ENCODE data around the gene LRBA. TPM values are rescaled to one million over a fixed set of nuclear protein-coding genes. Genes with fewer than 3 reads are reported as not detected.

LRBA gene
- polyA plus RNA-seq, 6 donors from 2014 or later = 18.0 to 25.7 (median 19.6) TPM

- no peaks in the 10 kb centered on the region for H3K4me1 Mint-ChIP-seq
- DNase-seq (no peak), ATAC-seq (ENCODE audit: low read depth in 2 of 2) (no peak)
- no peak overlapping the region for H3K4me3 Mint-ChIP-seq
- no peaks in the 10 kb centered on the region for H3K9me3 Mint-ChIP-seq
- no peaks in the 10 kb centered on the region for H3K27me3 Mint-ChIP-seq
- H3K27ac Mint-ChIP-seq = no peak overlapping the region
- peaks cover 0 to 4% of the 10 kb centered on the region in 2 donors for H3K36me3 Mint-ChIP-seq
Observed at GRCh38 chr4:150366487-150366999, 648.5 kb downstream of the LRBA start.

- DNase-seq (no peak), ATAC-seq (ENCODE audit: low read depth in 2 of 2) (no peak)
- Mint-ChIP-seq H3K27me3 (no peaks in the 10 kb centered on the region), H3K36me3 (peaks cover 0 to 9% of the 10 kb centered on the region in 2 donors), H3K9me3 (no peaks in the 10 kb centered on the region), H3K4me1 (no peaks in the 10 kb centered on the region), H3K27ac (no peak overlapping the region), H3K4me3 (no peak overlapping the region)
Observed at GRCh38 chr4:150363721-150364688, 651.1 kb downstream of the LRBA start.

GRCh38 chr4:150358691-150359090, 656.4 kb downstream of the LRBA start:
- Mint-ChIP-seq H3K36me3 (peaks cover 0 to 4% of the 10 kb centered on the region in 2 donors), H3K27ac (no peak overlapping the region), H3K9me3 (no peaks in the 10 kb centered on the region), H3K27me3 (no peaks in the 10 kb centered on the region), H3K4me3 (no peak overlapping the region), H3K4me1 (no peaks in the 10 kb centered on the region)
- ATAC-seq (ENCODE audit: low read depth in 2 of 2) = no peak
- DNase-seq = no peak

- DNase-seq (no peak), ATAC-seq (ENCODE audit: low read depth in 2 of 2) (no peak)
- Mint-ChIP-seq H3K4me3 (no peak overlapping the region), H3K9me3 (no peaks in the 10 kb centered on the region), H3K4me1 (no peaks in the 10 kb centered on the region), H3K27ac (no peak overlapping the region), H3K27me3 (no peaks in the 10 kb centered on the region), H3K36me3 (peaks cover 0 to 4% of the 10 kb centered on the region in 2 donors)
Observed at GRCh38 chr4:150357829-150358228, 657.3 kb downstream of the LRBA start.

DNA sequence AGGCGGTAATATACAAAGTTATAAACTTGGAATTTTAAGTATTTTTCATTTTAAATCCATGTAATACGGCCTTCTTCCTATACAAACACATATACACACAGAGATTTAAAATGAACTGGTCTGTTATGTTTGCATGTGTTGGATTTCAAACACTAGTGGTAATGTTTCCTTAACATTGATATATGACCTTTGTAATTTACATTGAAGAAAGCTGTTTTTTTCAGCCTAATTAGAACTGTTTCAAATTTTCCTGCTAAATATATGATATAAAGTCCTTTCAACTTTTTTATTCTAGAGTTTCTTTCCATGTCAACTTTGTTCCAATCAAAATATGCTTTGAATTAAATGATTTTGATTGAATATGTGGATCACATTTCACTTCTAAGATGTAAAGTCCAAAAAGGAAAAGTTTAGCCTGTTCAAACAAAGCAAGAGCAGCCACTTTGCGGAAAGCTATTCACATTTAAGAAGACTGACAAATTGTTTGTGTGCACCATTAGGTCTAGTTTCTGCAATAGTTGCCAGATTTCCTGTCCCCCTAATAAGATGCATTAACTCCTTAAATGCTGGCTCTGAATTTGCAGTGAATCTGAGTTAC, 659.1 kb downstream of the LRBA start:
- ATAC-seq (ENCODE audit: low read depth in 2 of 2) = no peak
- H3K27ac Mint-ChIP-seq = no peak overlapping the region
- no peaks in the 10 kb centered on the region for H3K27me3 Mint-ChIP-seq
- no peaks in the 10 kb centered on the region for H3K9me3 Mint-ChIP-seq
- no peak overlapping the region for H3K4me3 Mint-ChIP-seq
- peaks cover 0 to 4% of the 10 kb centered on the region in 2 donors for H3K36me3 Mint-ChIP-seq
- H3K4me1 Mint-ChIP-seq = no peaks in the 10 kb centered on the region
- DNase-seq = no peak

GRCh38 chr4:150355418-150355817, 659.7 kb downstream of the LRBA start:
- ATAC-seq (ENCODE audit: low read depth in 2 of 2) (no peak), DNase-seq (no peak)
- Mint-ChIP-seq H3K4me3 (no peak overlapping the region), H3K27ac (no peak overlapping the region), H3K27me3 (no peaks in the 10 kb centered on the region), H3K4me1 (no peaks in the 10 kb centered on the region), H3K36me3 (peaks cover 0 to 4% of the 10 kb centered on the region in 2 donors), H3K9me3 (no peaks in the 10 kb centered on the region)

DNA sequence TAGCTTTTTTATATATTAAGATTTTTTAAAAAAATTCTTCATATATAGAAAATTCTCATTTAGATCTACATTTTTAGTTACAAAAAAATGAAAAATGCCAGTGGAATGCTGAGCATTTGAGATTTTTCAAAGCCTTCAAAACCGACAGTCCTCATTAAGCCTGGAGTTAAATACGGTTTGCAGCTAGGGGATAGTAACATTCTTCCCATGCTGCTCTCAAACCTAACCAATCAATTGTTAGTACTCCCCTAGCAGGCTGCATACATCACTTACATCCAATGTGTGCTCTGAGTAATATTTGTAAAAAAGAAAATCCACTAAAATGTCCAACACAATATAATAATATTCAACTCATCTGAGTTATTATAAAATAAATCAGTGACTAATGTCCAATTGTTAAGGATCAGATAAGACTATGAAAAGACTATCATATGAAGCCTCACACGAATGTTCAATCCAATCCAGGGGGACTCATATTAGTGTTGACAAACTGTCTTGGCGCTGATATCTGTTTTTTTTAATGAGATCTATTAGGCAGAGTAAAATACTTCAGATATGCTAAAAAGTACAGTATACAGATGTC, 660.8 kb downstream of the LRBA start:
- Mint-ChIP-seq H3K9me3 (no peaks in the 10 kb centered on the region), H3K4me3 (no peak overlapping the region), H3K27me3 (no peaks in the 10 kb centered on the region), H3K4me1 (no peaks in the 10 kb centered on the region), H3K36me3 (peaks cover 0 to 3% of the 10 kb centered on the region in 2 donors), H3K27ac (no peak overlapping the region)
- ATAC-seq (ENCODE audit: low read depth in 2 of 2) (no peak), DNase-seq (no peak)

DNA sequence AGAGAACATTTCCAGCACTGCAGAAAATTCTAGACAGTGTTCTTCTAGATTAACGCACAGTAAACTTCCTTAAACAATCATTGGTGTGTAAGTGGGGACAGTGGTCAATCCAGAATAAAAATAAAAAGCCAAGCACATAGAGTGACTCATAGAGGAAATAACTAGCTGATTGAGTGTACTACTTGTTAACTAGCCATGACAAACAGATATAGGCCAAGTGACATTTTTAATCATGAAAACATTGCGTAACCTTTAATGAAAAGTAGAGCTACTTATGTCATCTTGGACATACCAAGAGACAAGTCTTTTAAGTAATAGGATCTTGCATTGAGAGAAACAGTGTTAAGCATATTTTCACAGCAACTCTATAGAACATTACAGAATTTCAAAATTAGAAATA, 667.0 kb downstream of the LRBA start:
- ATAC-seq (ENCODE audit: low read depth in 2 of 2) = no peak

GRCh38 chr4:150345207-150345744, 669.8 kb downstream of the LRBA start:
- DNase-seq (no peak), ATAC-seq (ENCODE audit: low read depth in 2 of 2) (no peak)
- Mint-ChIP-seq H3K27ac (no peak overlapping the region), H3K4me3 (no peak overlapping the region), H3K4me1 (peaks cover 0 to 6% (median 0%) of the 10 kb centered on the region in 3 donors), H3K9me3 (peaks cover 0 to 1% (median 0%) of the 10 kb centered on the region in 7 donors), H3K27me3 (no peaks in the 10 kb centered on the region), H3K36me3 (peaks cover 37 to 51% of the 10 kb centered on the region in 2 donors)

More for the DNA sequence above, 667.0 kb downstream of the LRBA start:
- Mint-ChIP-seq H3K9me3 (peaks cover 0 to 1% (median 0%) of the 10 kb centered on the region in 7 donors), H3K27ac (no peak overlapping the region), H3K4me1 (peaks cover 0 to 6% (median 0%) of the 10 kb centered on the region in 3 donors), H3K27me3 (no peaks in the 10 kb centered on the region), H3K36me3 (peaks cover 23 to 35% of the 10 kb centered on the region in 2 donors), H3K4me3 (no peak overlapping the region)
- no peak for DNase-seq

GRCh38 chr4:150343796-150344195, 671.3 kb downstream of the LRBA start:
- DNase-seq (no peak), ATAC-seq (ENCODE audit: low read depth in 2 of 2) (no peak)
- Mint-ChIP-seq H3K4me3 (no peak overlapping the region), H3K27ac (peak overlapping the region in 2 of 6 donors; percentile 20 to 66), H3K36me3 (peaks cover 44 to 45% of the 10 kb centered on the region in 2 donors), H3K4me1 (peaks cover 0 to 6% (median 0%) of the 10 kb centered on the region in 3 donors), H3K9me3 (peaks cover 0 to 1% (median 0%) of the 10 kb centered on the region in 7 donors), H3K27me3 (no peaks in the 10 kb centered on the region)

DNA sequence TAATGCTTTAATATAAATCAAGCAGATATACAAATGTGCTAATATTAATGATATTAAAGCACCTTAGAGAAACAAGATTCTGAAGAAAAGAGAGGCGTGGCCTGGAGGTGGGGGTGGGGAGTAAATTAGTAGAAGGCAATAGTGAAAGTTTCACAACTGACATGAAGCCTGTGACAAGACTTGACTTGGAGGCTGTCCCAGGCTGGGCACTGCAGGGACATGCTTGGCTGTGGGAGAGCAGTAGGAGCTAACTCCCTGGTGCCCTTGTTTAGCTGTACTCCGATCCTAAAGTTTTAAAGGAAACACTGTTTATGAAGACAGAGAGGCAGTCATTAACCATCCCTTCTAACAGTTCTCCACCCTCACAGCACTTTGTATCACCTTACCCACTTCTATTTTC, 672.1 kb downstream of the LRBA start:
- H3K4me1 Mint-ChIP-seq = peaks cover 0 to 6% (median 0%) of the 10 kb centered on the region in 3 donors
- H3K27me3 Mint-ChIP-seq = no peaks in the 10 kb centered on the region
- DNase-seq (no peak), ATAC-seq (ENCODE audit: low read depth in 2 of 2) (no peak)
- peaks cover 42 to 44% of the 10 kb centered on the region in 2 donors for H3K36me3 Mint-ChIP-seq
- H3K27ac Mint-ChIP-seq = no peak overlapping the region
- no peak overlapping the region for H3K4me3 Mint-ChIP-seq
- peaks cover 0 to 1% (median 0%) of the 10 kb centered on the region in 7 donors for H3K9me3 Mint-ChIP-seq

DNA sequence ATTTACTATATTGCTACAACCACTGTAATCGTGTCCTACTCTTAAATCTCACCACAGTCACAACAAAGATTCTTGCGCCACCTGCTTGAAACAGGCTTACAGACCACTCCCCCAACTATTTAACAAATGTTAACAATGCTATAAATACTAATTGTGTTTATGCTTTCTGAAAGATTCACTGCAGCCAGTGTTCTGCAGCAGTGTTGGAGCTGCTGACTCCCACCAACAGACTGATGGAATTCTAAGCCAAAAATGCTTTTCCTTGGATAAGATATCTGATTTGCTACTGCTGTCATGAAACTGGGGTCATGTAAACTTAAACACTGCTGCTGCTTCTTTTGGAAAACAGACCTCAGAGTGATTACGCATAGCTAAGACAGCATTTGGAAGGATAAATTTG, 677.4 kb downstream of the LRBA start:
- Mint-ChIP-seq H3K9me3 (no peaks in the 10 kb centered on the region), H3K27ac (no peak overlapping the region), H3K4me3 (no peak overlapping the region), H3K27me3 (no peaks in the 10 kb centered on the region), H3K4me1 (no peaks in the 10 kb centered on the region), H3K36me3 (peaks cover 21% of the 10 kb centered on the region in 2 donors)
- DNase-seq (no peak), ATAC-seq (ENCODE audit: low read depth in 2 of 2) (no peak)

- no peaks in the 10 kb centered on the region for H3K27me3 Mint-ChIP-seq
- peak overlapping the region in 1 of 6 donors; percentile 47 for H3K27ac Mint-ChIP-seq
- H3K36me3 Mint-ChIP-seq = peaks cover 15 to 21% of the 10 kb centered on the region in 2 donors
- ATAC-seq (ENCODE audit: low read depth in 2 of 2) = no peak
- DNase-seq = no peak
- H3K4me1 Mint-ChIP-seq = no peaks in the 10 kb centered on the region
- no peak overlapping the region for H3K4me3 Mint-ChIP-seq
- H3K9me3 Mint-ChIP-seq = no peaks in the 10 kb centered on the region
Observed at GRCh38 chr4:150336676-150337412, 678.2 kb downstream of the LRBA start.

Data from naive B cell (primary cell).